ENCODE data around the gene DPYSL3. TPM values are rescaled to one million over a fixed set of nuclear protein-coding genes. Genes with fewer than 3 reads are reported as not detected.
"Not testable (repeated sequence)": the region's sequence is repeated elsewhere in the genome, so short reads cannot be mapped to it uniquely, and the experiment has no call there.

The DPYSL3 gene
- total RNA-seq: under 1 TPM; 0.05 to 0.12 TPM

DNA sequence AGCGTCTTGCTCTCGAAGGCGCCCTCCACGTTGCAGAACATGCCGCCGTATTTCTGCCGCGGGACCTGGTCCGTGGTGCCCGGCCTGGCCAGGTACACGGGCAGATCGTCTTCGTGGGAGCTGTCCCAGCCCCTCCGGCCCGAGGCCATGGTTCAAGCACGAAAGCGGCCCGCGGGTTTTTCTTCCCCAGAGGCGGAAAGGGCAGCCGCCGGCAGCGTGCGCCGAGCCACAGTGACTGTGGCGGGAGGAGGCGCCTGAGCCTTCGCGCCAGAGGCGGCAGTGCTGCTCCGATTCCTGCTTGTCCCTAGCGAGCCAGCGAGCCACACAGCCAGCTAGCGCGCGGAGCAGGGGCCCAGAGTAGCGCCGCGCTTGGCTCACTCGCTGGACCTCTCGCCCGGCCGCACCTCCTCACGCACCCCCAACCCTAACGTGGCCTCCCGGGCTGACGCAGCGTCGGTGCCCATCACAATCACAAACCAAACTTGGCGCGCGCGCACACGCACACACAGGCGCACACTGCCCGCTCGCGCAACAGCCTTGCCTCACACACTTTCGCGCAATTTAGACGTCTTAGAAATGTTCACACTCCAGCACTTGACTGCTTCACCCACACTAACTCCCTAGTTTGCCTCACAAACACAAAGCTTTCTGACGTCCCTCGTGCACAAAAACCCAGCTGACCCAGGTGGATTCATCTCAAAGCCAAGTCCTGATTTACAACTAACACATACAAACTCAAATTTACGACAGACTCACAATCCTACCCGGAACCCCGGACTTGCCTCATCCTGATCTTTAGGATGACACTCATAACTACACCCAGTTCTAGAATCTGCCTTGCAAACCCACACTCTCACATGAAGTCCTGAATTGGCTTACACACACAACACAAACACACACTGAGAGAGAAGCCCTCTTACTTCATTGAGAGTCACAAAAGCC, at the start of gene DPYSL3:
DPYSL3 (minus strand) TSS at position 359 of the 942 bp plus-strand sequence; CDS start at position 149, 210 bp downstream.
- H3K27me3 Mint-ChIP-seq (ENCODE audit: low read depth): peaks cover 31% of the 10 kb centered on the region
- peaks cover 0 to 2% of the 10 kb centered on the region in 2 donors for H3K9me3 Mint-ChIP-seq
- no peak within 1 kb of the TSS for H3K27ac Mint-ChIP-seq
- H3K4me1 Mint-ChIP-seq (ENCODE audit: low read depth): peaks cover 6% of the 10 kb centered on the region
- H3K4me3 Mint-ChIP-seq: peak within 1 kb of the TSS; percentile 29 to 52
- ATAC-seq (replicated peaks in 1 of 2) (peak in 1 of 2 donors; percentile 35), DNase-seq (peak; percentile 1 to 3)
- peaks cover 2 to 5% of the 10 kb centered on the region in 2 donors for H3K36me3 Mint-ChIP-seq (ENCODE audit: insufficient read depth in 2 of 2)

GRCh38 chr5:147558826-147559225, 49.0 kb upstream of the DPYSL3 start:
- no peak overlapping the region for H3K27ac Mint-ChIP-seq
- H3K27me3 Mint-ChIP-seq (ENCODE audit: low read depth): peaks cover 6% of the 10 kb centered on the region
- no peak for DNase-seq
- H3K4me1 Mint-ChIP-seq (ENCODE audit: low read depth): no peaks in the 10 kb centered on the region
- no peaks in the 10 kb centered on the region for H3K36me3 Mint-ChIP-seq (ENCODE audit: insufficient read depth in 2 of 2)
- H3K9me3 Mint-ChIP-seq: no peaks in the 10 kb centered on the region
- ATAC-seq (replicated peaks in 1 of 2): no peak
- H3K4me3 Mint-ChIP-seq: no peak overlapping the region

DNA sequence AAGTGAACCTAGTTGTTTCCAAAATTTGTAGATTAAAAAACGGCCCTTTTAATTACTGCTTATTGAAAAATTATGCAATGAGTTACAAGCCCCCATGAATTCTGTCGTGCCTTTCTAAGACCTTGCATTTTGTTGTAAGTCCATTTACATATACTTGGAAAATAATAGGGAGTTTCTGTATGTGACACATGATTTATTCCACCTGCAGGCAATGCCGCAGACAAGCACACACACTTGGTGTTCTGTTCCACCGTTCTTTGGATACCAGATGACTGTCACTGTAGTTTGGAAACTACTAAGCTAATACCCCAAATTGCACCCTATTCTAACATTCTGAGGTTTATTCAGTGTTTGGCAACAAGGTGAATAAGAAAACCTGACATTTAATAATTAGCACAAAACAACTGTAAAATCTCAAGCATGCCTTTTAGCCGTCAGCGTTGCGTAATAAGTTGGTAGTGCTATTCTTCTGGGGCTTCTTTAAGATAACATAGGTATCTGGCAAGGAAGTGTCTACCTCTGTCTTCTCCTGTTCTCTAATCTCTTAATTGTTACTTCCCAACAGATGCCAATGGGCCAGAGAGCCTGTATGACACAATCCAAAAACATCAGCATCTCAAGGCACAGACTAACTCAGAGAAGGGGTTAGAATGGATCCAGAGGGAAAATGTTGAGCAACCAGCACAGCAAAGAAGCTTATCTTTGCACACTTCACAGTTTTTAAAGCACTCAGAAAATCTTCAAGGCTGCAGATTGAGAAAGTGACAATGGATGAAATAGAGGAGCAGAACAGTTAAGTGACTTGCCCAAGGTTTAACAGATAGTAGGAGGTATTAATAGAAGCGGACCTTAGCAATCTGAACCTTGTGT, 48.2 kb upstream of the DPYSL3 start:
- Mint-ChIP-seq H3K4me1 (ENCODE audit: low read depth) (no peaks in the 10 kb centered on the region), H3K27ac (no peak overlapping the region), H3K9me3 (no peaks in the 10 kb centered on the region), H3K4me3 (no peak overlapping the region), H3K27me3 (ENCODE audit: low read depth) (peaks cover 6% of the 10 kb centered on the region), H3K36me3 (ENCODE audit: insufficient read depth in 2 of 2) (no peaks in the 10 kb centered on the region)
- ATAC-seq (replicated peaks in 1 of 2) (no peak), DNase-seq (no peak)

DNA sequence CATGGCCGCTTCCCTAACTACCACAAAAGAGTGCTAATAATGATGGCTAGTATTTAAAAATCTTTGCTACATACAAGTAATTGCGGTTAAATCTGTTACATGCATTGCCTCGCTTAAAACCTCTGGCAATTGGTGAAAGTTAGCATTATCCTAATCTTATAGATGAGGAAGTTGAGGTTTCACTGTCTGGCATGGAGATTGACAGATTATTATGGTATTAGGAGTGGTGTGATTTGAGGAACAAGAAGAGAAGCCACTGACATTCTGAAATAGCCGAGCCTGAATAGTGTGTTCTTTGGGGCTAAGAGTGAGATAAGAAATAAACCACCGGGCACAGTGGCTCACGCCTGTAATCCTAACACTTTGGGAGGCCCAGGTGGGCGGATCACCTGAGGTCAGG, 45.3 kb upstream of the DPYSL3 start:
- Mint-ChIP-seq H3K4me1 (ENCODE audit: low read depth) (no peaks in the 10 kb centered on the region), H3K36me3 (ENCODE audit: insufficient read depth in 2 of 2) (no peaks in the 10 kb centered on the region), H3K4me3 (no peak overlapping the region), H3K27ac (no peak overlapping the region), H3K9me3 (no peaks in the 10 kb centered on the region), H3K27me3 (ENCODE audit: low read depth) (no peaks in the 10 kb centered on the region)
- ATAC-seq (replicated peaks in 1 of 2) (no peak), DNase-seq (no peak)

GRCh38 chr5:147554261-147554817, 44.5 kb upstream of the DPYSL3 start:
- DNase-seq (no peak), ATAC-seq (replicated peaks in 1 of 2) (no peak)
- Mint-ChIP-seq H3K4me3 (no peak overlapping the region), H3K4me1 (ENCODE audit: low read depth) (no peaks in the 10 kb centered on the region), H3K27ac (no peak overlapping the region), H3K36me3 (ENCODE audit: insufficient read depth in 2 of 2) (no peaks in the 10 kb centered on the region), H3K27me3 (ENCODE audit: low read depth) (no peaks in the 10 kb centered on the region), H3K9me3 (peaks cover 3 to 4% of the 10 kb centered on the region in 2 donors)

GRCh38 chr5:147553817-147554216, 43.9 kb upstream of the DPYSL3 start:
- not testable (repeated sequence) for DNase-seq; H3K27me3 Mint-ChIP-seq (ENCODE audit: low read depth); H3K9me3 Mint-ChIP-seq; H3K36me3 Mint-ChIP-seq (ENCODE audit: insufficient read depth in 2 of 2); ATAC-seq (replicated peaks in 1 of 2); H3K4me3 Mint-ChIP-seq; H3K4me1 Mint-ChIP-seq (ENCODE audit: low read depth); H3K27ac Mint-ChIP-seq

- H3K4me1 Mint-ChIP-seq (ENCODE audit: low read depth): no peaks in the 10 kb centered on the region
- no peak for DNase-seq
- H3K27me3 Mint-ChIP-seq (ENCODE audit: low read depth): no peaks in the 10 kb centered on the region
- no peaks in the 10 kb centered on the region for H3K36me3 Mint-ChIP-seq (ENCODE audit: insufficient read depth in 2 of 2)
- H3K9me3 Mint-ChIP-seq: peaks cover 3 to 4% of the 10 kb centered on the region in 2 donors
- H3K27ac Mint-ChIP-seq: no peak overlapping the region
- no peak overlapping the region for H3K4me3 Mint-ChIP-seq
- no peak for ATAC-seq (replicated peaks in 1 of 2)
Observed at GRCh38 chr5:147552897-147553296, 43.0 kb upstream of the DPYSL3 start.

DNA sequence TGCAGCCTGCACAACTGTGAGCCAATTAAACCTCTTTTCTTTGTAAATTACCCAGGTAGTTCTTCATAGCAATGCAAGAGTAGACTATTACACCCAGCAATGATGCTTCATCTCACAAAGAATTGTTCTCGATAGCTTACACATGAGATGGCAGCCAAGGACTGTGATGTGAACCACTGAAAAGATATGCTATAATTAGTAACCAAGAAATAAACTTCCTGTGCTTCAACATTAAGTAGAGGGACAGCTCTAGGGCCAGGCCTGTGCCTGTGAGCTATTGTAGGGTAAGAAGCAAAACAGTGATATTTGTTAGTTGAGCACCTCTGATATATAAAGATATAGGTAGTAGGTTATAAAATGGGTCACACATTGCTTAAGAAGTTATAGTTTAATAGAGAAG, 41.8 kb upstream of the DPYSL3 start:
- Mint-ChIP-seq H3K9me3 (peaks cover 3 to 4% of the 10 kb centered on the region in 2 donors), H3K4me3 (no peak overlapping the region), H3K27me3 (ENCODE audit: low read depth) (no peaks in the 10 kb centered on the region), H3K27ac (no peak overlapping the region), H3K4me1 (ENCODE audit: low read depth) (no peaks in the 10 kb centered on the region), H3K36me3 (ENCODE audit: insufficient read depth in 2 of 2) (no peaks in the 10 kb centered on the region)
- DNase-seq (no peak), ATAC-seq (replicated peaks in 1 of 2) (no peak)

GRCh38 chr5:147547730-147548129, 37.9 kb upstream of the DPYSL3 start:
- H3K36me3 Mint-ChIP-seq (ENCODE audit: insufficient read depth in 2 of 2): no peaks in the 10 kb centered on the region

GRCh38 chr5:147544556-147544955, 34.7 kb upstream of the DPYSL3 start:
- H3K4me1 Mint-ChIP-seq (ENCODE audit: low read depth): no peaks in the 10 kb centered on the region
- peaks cover 1 to 2% of the 10 kb centered on the region in 2 donors for H3K9me3 Mint-ChIP-seq
- DNase-seq: no peak
- H3K27ac Mint-ChIP-seq: no peak overlapping the region
- no peaks in the 10 kb centered on the region for H3K27me3 Mint-ChIP-seq (ENCODE audit: low read depth)
- no peak overlapping the region for H3K4me3 Mint-ChIP-seq
- H3K36me3 Mint-ChIP-seq (ENCODE audit: insufficient read depth in 2 of 2): no peaks in the 10 kb centered on the region
- no peak for ATAC-seq (replicated peaks in 1 of 2)

More at GRCh38 chr5:147547730-147548129, 37.9 kb upstream of the DPYSL3 start:
- no peak for DNase-seq
- no peak overlapping the region for H3K4me3 Mint-ChIP-seq
- no peak overlapping the region for H3K27ac Mint-ChIP-seq
- H3K4me1 Mint-ChIP-seq (ENCODE audit: low read depth): no peaks in the 10 kb centered on the region
- no peaks in the 10 kb centered on the region for H3K27me3 Mint-ChIP-seq (ENCODE audit: low read depth)
- ATAC-seq (replicated peaks in 1 of 2): no peak
- peaks cover 3 to 4% of the 10 kb centered on the region in 2 donors for H3K9me3 Mint-ChIP-seq

- H3K9me3 Mint-ChIP-seq: peaks cover 0 to 2% of the 10 kb centered on the region in 2 donors
- H3K4me1 Mint-ChIP-seq (ENCODE audit: low read depth): no peaks in the 10 kb centered on the region
- ATAC-seq (replicated peaks in 1 of 2) (no peak), DNase-seq (no peak)
- peaks cover 6% of the 10 kb centered on the region for H3K27me3 Mint-ChIP-seq (ENCODE audit: low read depth)
- H3K27ac Mint-ChIP-seq: no peak overlapping the region
- H3K4me3 Mint-ChIP-seq: no peak overlapping the region
- no peaks in the 10 kb centered on the region for H3K36me3 Mint-ChIP-seq (ENCODE audit: insufficient read depth in 2 of 2)
Observed at GRCh38 chr5:147539053-147539452, 29.2 kb upstream of the DPYSL3 start.

- ATAC-seq (replicated peaks in 1 of 2) (no peak), DNase-seq (no peak)
- Mint-ChIP-seq H3K27ac (no peak overlapping the region), H3K4me3 (no peak overlapping the region), H3K4me1 (ENCODE audit: low read depth) (no peaks in the 10 kb centered on the region), H3K9me3 (peaks cover 0 to 2% of the 10 kb centered on the region in 2 donors), H3K27me3 (ENCODE audit: low read depth) (peaks cover 6% of the 10 kb centered on the region), H3K36me3 (ENCODE audit: insufficient read depth in 2 of 2) (no peaks in the 10 kb centered on the region)
Observed at GRCh38 chr5:147538236-147538635, 28.4 kb upstream of the DPYSL3 start.

Data from activated T-cell treated with anti-CD3 and anti-CD28 coated beads, Interleukin-2, amount 50 U/mL, for 72 hours (primary cell).